Measurements from ENCODE around the gene NSD2. TPM values are rescaled to one million over a fixed set of nuclear protein-coding genes. Genes with fewer than 3 reads are reported as not detected.

Gene NSD2
- total and polyA plus RNA-seq, 4 donors = 5.1 to 71.5 (median 11.6) TPM

DNA sequence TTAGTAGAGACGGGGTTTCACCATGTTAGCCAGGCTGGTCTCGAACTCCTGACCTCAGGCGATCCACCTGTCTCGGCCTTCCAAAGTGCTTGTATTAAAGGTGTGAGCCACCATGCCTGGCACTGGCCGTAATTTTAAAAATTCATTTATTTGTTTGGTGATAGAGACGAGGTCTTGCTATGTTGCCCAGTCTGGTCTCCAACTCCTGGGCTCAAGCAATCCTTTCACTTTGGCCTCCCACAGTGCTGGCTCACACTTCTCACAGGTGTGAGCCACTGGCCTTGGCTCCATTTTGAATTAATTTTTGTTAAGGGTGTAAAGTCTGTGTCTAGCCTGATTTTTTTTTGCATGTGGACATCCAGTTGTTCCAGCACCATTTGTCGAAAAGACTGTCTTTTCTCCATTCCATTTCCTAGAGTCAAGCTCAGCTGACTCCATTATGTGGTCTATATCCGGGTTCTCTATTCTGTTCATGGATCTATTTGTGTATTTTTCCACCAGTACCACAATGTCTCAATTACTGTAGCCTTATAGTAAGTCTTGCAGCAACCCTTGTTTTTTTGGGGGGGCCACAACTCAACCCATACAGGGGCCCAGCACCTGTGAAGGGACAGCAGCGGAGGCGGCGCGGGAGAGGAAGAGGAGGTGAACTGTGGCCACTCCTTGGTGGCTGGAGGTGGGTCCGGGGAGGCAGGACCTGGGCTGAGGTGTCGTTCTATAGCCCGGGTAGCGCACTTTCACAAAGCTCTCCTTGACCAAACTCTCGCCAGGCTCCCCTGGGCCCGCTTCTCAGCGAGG lies 1.5 kb upstream of the NSD2 start:
- 51% methylated on average over 19 of the region's 19 CpGs for WGBS
- H3K4me3 ChIP-seq (ENCODE audit: low read depth in 1 of 3, low read length in 3 of 3) = peak overlapping the region; percentile 74 to 99 (median 77)
- DNase-seq (ENCODE audit: low spot score) = no peak
- H3K27ac ChIP-seq (ENCODE audit: low read depth in 1 of 2, low read length in 2 of 2) = peak overlapping the region; percentile 97 to 99
- no peaks in the 10 kb centered on the region for H3K9me3 ChIP-seq (ENCODE audit: control insufficient read depth in 4 of 4, low read length in 3 of 4)
- no peak for TF ChIP-seq FOXA1 (IDR thresholded peaks at IDR 0.05)
- no peak for TF ChIP-seq RAD21 (IDR thresholded peaks at IDR 0.05)
- no peak for TF ChIP-seq TAF1 (conservative IDR thresholded peaks at IDR 0.05)
- TF ChIP-seq EGR1 (IDR thresholded peaks at IDR 0.05; ENCODE audit: low read depth in 2 of 2) = no peak
- no peak for TF ChIP-seq YY1 (IDR thresholded peaks at IDR 0.05)
- peaks cover 7 to 31% (median 23%) of the 10 kb centered on the region in 4 donors for H3K4me1 ChIP-seq (ENCODE audit: control insufficient read depth in 4 of 4, insufficient read depth in 4 of 4, low read length in 3 of 4)
- H3K9ac ChIP-seq (ENCODE audit: low read depth in 1 of 2, low read length in 2 of 2) = peak overlapping the region; percentile 69 to 72
- no peaks in the 10 kb centered on the region for H3K27me3 ChIP-seq (ENCODE audit: control insufficient read depth in 4 of 4, insufficient read depth in 4 of 4, low read length in 3 of 4)
- no peaks in the 10 kb centered on the region for H3K36me3 ChIP-seq (ENCODE audit: control insufficient read depth in 4 of 4, insufficient read depth in 3 of 4, low read depth in 1 of 4, low read length in 3 of 4)

DNA sequence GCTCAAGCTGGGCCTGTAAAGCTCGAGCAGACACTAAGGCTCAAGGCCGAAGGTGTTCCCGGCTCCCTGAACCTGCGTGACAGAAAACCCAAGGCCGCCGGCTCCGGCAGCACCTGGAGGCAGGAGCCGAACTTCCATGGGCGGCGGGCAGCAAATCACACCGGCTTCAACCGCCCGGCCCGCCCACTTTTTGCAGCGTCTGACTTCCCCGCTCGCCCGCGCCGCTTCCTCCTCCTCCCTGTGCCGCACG lies 940 bp upstream of the NSD2 start:
- no peaks in the 10 kb centered on the region for H3K9me3 ChIP-seq (ENCODE audit: control insufficient read depth in 4 of 4, low read length in 3 of 4)
- H3K4me3 ChIP-seq (ENCODE audit: low read depth in 1 of 3, low read length in 3 of 3) = peak overlapping the region; percentile 74 to 99 (median 77)
- no peak for TF ChIP-seq RAD21 (IDR thresholded peaks at IDR 0.05)
- TF ChIP-seq TAF1 (conservative IDR thresholded peaks at IDR 0.05) = peak; percentile 27
- TF ChIP-seq, protein P1, sequence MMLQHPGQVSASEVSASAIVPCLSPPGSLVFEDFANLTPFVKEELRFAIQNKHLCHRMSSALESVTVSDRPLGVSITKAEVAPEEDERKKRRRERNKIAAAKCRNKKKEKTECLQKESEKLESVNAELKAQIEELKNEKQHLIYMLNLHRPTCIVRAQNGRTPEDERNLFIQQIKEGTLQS (IDR thresholded peaks at IDR 0.05) = no peak
- peak; percentile 34 for TF ChIP-seq YY1 (IDR thresholded peaks at IDR 0.05)
- peak; percentile 16 for TF ChIP-seq SP1 (IDR thresholded peaks at IDR 0.05)
- peak overlapping the region; percentile 72 to 78 for H3K9ac ChIP-seq (ENCODE audit: low read depth in 1 of 2, low read length in 2 of 2)
- under 1% methylated on average over 22 of the region's 22 CpGs for WGBS
- H3K27me3 ChIP-seq (ENCODE audit: control insufficient read depth in 4 of 4, insufficient read depth in 4 of 4, low read length in 3 of 4) = no peaks in the 10 kb centered on the region
- H3K36me3 ChIP-seq (ENCODE audit: control insufficient read depth in 4 of 4, insufficient read depth in 3 of 4, low read depth in 1 of 4, low read length in 3 of 4) = no peaks in the 10 kb centered on the region
- H3K27ac ChIP-seq (ENCODE audit: low read depth in 1 of 2, low read length in 2 of 2) = peak overlapping the region; percentile 97 to 99
- DNase-seq (ENCODE audit: low spot score) = peak; percentile 81
- peaks cover 7 to 31% (median 23%) of the 10 kb centered on the region in 4 donors for H3K4me1 ChIP-seq (ENCODE audit: control insufficient read depth in 4 of 4, insufficient read depth in 4 of 4, low read length in 3 of 4)

DNA sequence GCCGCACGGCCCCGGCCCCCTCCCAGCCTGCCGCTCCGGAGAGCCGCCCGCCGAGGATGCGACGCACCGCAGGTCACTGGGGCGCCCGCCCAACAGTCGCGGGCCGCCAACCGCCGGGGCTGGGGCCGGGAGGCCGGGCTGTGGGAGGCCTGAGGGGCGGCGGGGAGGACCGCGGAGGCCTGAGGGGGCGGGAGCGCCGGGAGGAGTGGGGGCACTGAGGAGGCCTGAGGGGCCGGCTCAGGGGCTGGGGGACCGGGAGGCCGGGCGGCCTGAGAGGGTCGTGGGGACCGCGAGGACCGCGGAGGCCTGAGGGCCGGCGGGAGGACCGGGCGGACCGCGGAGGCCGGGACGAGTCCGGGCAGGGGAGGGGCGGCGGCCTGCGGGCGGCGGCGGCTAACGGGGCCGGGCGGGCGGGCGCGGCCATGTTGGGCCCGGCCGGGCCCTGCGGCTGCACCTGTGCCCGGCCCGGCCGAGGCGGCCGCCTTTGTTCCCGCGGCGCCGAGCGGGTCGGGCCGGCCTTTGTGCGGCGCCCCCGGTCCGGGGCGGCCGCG lies 353 bp downstream of the NSD2 start:
- H3K4me1 ChIP-seq (ENCODE audit: control insufficient read depth in 4 of 4, insufficient read depth in 4 of 4, low read length in 3 of 4) = peaks cover 7 to 31% (median 23%) of the 10 kb centered on the region in 4 donors
- DNase-seq (ENCODE audit: low spot score) = no peak
- H3K27ac ChIP-seq (ENCODE audit: low read depth in 1 of 2, low read length in 2 of 2) = peak overlapping the region; percentile 60 to 79
- peak overlapping the region; percentile 41 to 99 (median 58) for H3K4me3 ChIP-seq (ENCODE audit: low read depth in 1 of 3, low read length in 3 of 3)
- H3K9ac ChIP-seq (ENCODE audit: low read depth in 1 of 2, low read length in 2 of 2) = no peak overlapping the region
- no peaks in the 10 kb centered on the region for H3K9me3 ChIP-seq (ENCODE audit: control insufficient read depth in 4 of 4, low read length in 3 of 4)
- H3K27me3 ChIP-seq (ENCODE audit: control insufficient read depth in 4 of 4, insufficient read depth in 4 of 4, low read length in 3 of 4) = no peaks in the 10 kb centered on the region
- under 1% methylated on average over 79 of the region's 79 CpGs for WGBS
- TF ChIP-seq SP1 (IDR thresholded peaks at IDR 0.05) = no peak
- TF ChIP-seq, protein P2, sequence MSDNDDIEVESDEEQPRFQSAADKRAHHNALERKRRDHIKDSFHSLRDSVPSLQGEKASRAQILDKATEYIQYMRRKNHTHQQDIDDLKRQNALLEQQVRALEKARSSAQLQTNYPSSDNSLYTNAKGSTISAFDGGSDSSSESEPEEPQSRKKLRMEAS (IDR thresholded peaks at IDR 0.05) = no peak
- no peak for TF ChIP-seq FOXA1 (IDR thresholded peaks at IDR 0.05)
- no peak for TF ChIP-seq JUND (IDR thresholded peaks at IDR 0.05)
- no peak for TF ChIP-seq RAD21 (IDR thresholded peaks at IDR 0.05)
- TF ChIP-seq TAF1 (conservative IDR thresholded peaks at IDR 0.05) = no peak
- TF ChIP-seq RXRA (IDR thresholded peaks at IDR 0.05) = no peak
- TF ChIP-seq, protein P3, sequence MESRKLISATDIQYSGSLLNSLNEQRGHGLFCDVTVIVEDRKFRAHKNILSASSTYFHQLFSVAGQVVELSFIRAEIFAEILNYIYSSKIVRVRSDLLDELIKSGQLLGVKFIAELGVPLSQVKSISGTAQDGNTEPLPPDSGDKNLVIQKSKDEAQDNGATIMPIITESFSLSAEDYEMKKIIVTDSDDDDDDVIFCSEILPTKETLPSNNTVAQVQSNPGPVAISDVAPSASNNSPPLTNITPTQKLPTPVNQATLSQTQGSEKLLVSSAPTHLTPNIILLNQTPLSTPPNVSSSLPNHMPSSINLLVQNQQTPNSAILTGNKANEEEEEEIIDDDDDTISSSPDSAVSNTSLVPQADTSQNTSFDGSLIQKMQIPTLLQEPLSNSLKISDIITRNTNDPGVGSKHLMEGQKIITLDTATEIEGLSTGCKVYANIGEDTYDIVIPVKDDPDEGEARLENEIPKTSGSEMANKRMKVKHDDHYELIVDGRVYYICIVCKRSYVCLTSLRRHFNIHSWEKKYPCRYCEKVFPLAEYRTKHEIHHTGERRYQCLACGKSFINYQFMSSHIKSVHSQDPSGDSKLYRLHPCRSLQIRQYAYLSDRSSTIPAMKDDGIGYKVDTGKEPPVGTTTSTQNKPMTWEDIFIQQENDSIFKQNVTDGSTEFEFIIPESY (IDR thresholded peaks at IDR 0.05) = no peak
- TF ChIP-seq NR2F2 (IDR thresholded peaks at IDR 0.05) = no peak
- TF ChIP-seq, protein P4, sequence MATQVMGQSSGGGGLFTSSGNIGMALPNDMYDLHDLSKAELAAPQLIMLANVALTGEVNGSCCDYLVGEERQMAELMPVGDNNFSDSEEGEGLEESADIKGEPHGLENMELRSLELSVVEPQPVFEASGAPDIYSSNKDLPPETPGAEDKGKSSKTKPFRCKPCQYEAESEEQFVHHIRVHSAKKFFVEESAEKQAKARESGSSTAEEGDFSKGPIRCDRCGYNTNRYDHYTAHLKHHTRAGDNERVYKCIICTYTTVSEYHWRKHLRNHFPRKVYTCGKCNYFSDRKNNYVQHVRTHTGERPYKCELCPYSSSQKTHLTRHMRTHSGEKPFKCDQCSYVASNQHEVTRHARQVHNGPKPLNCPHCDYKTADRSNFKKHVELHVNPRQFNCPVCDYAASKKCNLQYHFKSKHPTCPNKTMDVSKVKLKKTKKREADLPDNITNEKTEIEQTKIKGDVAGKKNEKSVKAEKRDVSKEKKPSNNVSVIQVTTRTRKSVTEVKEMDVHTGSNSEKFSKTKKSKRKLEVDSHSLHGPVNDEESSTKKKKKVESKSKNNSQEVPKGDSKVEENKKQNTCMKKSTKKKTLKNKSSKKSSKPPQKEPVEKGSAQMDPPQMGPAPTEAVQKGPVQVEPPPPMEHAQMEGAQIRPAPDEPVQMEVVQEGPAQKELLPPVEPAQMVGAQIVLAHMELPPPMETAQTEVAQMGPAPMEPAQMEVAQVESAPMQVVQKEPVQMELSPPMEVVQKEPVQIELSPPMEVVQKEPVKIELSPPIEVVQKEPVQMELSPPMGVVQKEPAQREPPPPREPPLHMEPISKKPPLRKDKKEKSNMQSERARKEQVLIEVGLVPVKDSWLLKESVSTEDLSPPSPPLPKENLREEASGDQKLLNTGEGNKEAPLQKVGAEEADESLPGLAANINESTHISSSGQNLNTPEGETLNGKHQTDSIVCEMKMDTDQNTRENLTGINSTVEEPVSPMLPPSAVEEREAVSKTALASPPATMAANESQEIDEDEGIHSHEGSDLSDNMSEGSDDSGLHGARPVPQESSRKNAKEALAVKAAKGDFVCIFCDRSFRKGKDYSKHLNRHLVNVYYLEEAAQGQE (IDR thresholded peaks at IDR 0.05) = no peak
- TF ChIP-seq, protein P1 (IDR thresholded peaks at IDR 0.05) = no peak
- TF ChIP-seq GABPA (IDR thresholded peaks at IDR 0.05 in 1 of 2, conservative IDR thresholded peaks at IDR 0.05 in 1 of 2) = no peak
- no peak for TF ChIP-seq HNF4A (conservative IDR thresholded peaks at IDR 0.05)
- TF ChIP-seq HNF4G (IDR thresholded peaks at IDR 0.05) = no peak
- no peak for TF ChIP-seq EGR1 (IDR thresholded peaks at IDR 0.05; ENCODE audit: low read depth in 2 of 2)
- TF ChIP-seq, protein P5, sequence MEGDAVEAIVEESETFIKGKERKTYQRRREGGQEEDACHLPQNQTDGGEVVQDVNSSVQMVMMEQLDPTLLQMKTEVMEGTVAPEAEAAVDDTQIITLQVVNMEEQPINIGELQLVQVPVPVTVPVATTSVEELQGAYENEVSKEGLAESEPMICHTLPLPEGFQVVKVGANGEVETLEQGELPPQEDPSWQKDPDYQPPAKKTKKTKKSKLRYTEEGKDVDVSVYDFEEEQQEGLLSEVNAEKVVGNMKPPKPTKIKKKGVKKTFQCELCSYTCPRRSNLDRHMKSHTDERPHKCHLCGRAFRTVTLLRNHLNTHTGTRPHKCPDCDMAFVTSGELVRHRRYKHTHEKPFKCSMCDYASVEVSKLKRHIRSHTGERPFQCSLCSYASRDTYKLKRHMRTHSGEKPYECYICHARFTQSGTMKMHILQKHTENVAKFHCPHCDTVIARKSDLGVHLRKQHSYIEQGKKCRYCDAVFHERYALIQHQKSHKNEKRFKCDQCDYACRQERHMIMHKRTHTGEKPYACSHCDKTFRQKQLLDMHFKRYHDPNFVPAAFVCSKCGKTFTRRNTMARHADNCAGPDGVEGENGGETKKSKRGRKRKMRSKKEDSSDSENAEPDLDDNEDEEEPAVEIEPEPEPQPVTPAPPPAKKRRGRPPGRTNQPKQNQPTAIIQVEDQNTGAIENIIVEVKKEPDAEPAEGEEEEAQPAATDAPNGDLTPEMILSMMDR (IDR thresholded peaks at IDR 0.05; ENCODE audit: low read depth, low read length, missing input control) = no peak
- H3K36me3 ChIP-seq (ENCODE audit: control insufficient read depth in 4 of 4, insufficient read depth in 3 of 4, low read depth in 1 of 4, low read length in 3 of 4) = no peaks in the 10 kb centered on the region

Data from liver (tissue), 9 donors.